HL-60 (cell line): ENCODE results near the gene CCDC146.

Experiments
- DNase-seq, 2 experiments: peaks; one replicate each; pipeline ENCODE4 v3.0.0-alpha.2; 2010 to 2020; ENCODE audit warnings: low read depth in 1 of 2, low spot score in 1 of 2
- H3K27ac ChIP-seq: fragments of 250-450 bp; sonication (Bioruptor Pico); replicated peaks from 2 replicates; pipeline ENCODE4 v1.5.1; 2020; ENCODE audit warnings: mild to moderate bottlenecking, moderate library complexity
- H3K27me3 ChIP-seq: fragments of 250-450 bp; sonication (Bioruptor Pico); 2 replicates; pipeline ENCODE4 v1.5.1; 2021; ENCODE audit warnings: mild to moderate bottlenecking, moderate library complexity; ENCODE audit not compliant: insufficient read depth, poor library complexity, severe bottlenecking
- H3K4me3 ChIP-seq: replicated peaks from 2 replicates; pipeline ENCODE4 v1.5.1; 2011; ENCODE audit warnings: mild to moderate bottlenecking, control low read depth, low read length; ENCODE audit not compliant: insufficient read depth
- GABPA ChIP-seq: IDR thresholded peaks from 2 replicates; pipeline ENCODE4 v1.6.1; 2012; ENCODE audit warnings: low read depth
- POLR2AphosphoS5 ChIP-seq: IDR thresholded peaks from 2 replicates; pipeline ENCODE4 v1.6.1; 2012; ENCODE audit warnings: low read depth
- SPI1 ChIP-seq: IDR thresholded peaks from 2 replicates; pipeline ENCODE4 v1.6.1; 2012; ENCODE audit warnings: low read depth, mild to moderate bottlenecking, borderline replicate concordance
- TF ChIP-seq, protein P1 (sequence below): IDR thresholded peaks from one replicate; pipeline ENCODE4 v1.5.1; 2011; ENCODE audit warnings: low read length, control low read depth, inconsistent platforms; ENCODE audit not compliant: insufficient read depth
- TF ChIP-seq, protein P2 (sequence below): IDR thresholded peaks from 2 replicates; pipeline ENCODE4 v1.6.1; 2012; ENCODE audit warnings: low read depth; ENCODE audit not compliant: insufficient replicate concordance

Gene CCDC146

DNA sequence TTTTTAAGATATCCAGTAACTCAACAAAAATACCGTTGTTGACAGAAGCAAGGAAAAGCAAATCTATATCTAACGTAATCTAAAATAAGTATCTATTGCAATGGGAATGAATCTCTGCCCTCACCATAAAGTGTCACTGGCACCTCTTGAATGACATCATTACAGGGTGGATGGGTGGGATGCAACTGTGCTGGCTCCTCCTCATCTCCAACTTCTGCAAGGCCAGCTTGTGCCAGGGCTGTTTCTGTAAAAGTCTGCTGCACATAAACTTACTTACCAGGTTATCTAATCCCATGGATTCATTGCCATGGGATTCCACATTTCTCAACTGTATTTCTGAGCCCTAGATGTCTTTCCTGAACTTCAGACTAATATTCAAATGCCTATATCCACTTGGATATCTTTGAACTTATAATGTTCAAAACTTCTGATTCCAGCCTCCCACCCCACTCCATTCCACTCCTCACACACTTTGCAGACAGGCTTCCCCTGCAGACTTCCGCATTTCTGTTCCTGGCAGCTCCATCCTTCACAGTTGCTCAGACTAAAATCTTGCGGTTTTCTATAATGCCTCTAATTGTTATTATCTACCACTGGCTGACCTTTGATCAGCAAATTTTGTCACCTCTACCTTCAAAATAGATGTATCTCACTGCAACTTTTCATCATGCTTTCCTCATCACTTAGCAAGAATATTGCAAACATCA is 66.5 kb downstream of the CCDC146 start:
- DNase-seq, result peak in 1 of 2 experiments; percentile 85
- Histone ChIP-seq H3K27ac (peak overlapping the region; percentile 43), H3K27me3 (no peaks in the 10 kb centered on the region), H3K4me3 (no peak overlapping the region)
- TF ChIP-seq SPI1 (peak; percentile 99), GABPA (no peak), POLR2AphosphoS5 (peak; percentile 9; the same call in 1 of the 2 replicates)
- TF ChIP-seq, protein P1, sequence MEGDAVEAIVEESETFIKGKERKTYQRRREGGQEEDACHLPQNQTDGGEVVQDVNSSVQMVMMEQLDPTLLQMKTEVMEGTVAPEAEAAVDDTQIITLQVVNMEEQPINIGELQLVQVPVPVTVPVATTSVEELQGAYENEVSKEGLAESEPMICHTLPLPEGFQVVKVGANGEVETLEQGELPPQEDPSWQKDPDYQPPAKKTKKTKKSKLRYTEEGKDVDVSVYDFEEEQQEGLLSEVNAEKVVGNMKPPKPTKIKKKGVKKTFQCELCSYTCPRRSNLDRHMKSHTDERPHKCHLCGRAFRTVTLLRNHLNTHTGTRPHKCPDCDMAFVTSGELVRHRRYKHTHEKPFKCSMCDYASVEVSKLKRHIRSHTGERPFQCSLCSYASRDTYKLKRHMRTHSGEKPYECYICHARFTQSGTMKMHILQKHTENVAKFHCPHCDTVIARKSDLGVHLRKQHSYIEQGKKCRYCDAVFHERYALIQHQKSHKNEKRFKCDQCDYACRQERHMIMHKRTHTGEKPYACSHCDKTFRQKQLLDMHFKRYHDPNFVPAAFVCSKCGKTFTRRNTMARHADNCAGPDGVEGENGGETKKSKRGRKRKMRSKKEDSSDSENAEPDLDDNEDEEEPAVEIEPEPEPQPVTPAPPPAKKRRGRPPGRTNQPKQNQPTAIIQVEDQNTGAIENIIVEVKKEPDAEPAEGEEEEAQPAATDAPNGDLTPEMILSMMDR, result no peak
- TF ChIP-seq, protein P2, sequence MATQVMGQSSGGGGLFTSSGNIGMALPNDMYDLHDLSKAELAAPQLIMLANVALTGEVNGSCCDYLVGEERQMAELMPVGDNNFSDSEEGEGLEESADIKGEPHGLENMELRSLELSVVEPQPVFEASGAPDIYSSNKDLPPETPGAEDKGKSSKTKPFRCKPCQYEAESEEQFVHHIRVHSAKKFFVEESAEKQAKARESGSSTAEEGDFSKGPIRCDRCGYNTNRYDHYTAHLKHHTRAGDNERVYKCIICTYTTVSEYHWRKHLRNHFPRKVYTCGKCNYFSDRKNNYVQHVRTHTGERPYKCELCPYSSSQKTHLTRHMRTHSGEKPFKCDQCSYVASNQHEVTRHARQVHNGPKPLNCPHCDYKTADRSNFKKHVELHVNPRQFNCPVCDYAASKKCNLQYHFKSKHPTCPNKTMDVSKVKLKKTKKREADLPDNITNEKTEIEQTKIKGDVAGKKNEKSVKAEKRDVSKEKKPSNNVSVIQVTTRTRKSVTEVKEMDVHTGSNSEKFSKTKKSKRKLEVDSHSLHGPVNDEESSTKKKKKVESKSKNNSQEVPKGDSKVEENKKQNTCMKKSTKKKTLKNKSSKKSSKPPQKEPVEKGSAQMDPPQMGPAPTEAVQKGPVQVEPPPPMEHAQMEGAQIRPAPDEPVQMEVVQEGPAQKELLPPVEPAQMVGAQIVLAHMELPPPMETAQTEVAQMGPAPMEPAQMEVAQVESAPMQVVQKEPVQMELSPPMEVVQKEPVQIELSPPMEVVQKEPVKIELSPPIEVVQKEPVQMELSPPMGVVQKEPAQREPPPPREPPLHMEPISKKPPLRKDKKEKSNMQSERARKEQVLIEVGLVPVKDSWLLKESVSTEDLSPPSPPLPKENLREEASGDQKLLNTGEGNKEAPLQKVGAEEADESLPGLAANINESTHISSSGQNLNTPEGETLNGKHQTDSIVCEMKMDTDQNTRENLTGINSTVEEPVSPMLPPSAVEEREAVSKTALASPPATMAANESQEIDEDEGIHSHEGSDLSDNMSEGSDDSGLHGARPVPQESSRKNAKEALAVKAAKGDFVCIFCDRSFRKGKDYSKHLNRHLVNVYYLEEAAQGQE, result no peak

DNA sequence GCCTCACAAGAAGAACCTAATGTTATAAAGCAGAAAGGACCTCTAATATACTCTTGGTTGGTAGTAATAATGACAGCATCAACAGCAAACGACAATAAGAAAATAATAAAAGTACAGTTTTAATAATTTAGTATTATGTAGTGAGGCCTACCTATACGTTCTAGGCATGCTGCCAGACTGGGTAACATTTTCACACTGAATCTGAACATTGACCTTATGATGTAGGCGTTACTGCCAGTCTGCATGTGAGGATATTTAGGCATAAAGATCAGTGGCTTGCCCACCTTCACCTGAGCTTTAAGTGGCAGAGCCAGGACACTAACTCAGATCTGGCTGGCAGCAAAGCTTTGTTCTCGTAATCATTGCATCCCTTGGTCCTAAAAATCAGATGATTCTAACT is 74.7 kb downstream of the CCDC146 start:
- no peak for DNase-seq
- peak overlapping the region; percentile 21 for H3K27ac ChIP-seq
- peak overlapping the region; percentile 50 for H3K4me3 ChIP-seq
- H3K27me3 ChIP-seq, result no peaks in the 10 kb centered on the region
- TF ChIP-seq GABPA, result no peak
- TF ChIP-seq, protein P1, result no peak
- no peak for TF ChIP-seq POLR2AphosphoS5
- TF ChIP-seq, protein P2, result no peak
- no peak for TF ChIP-seq SPI1

DNA sequence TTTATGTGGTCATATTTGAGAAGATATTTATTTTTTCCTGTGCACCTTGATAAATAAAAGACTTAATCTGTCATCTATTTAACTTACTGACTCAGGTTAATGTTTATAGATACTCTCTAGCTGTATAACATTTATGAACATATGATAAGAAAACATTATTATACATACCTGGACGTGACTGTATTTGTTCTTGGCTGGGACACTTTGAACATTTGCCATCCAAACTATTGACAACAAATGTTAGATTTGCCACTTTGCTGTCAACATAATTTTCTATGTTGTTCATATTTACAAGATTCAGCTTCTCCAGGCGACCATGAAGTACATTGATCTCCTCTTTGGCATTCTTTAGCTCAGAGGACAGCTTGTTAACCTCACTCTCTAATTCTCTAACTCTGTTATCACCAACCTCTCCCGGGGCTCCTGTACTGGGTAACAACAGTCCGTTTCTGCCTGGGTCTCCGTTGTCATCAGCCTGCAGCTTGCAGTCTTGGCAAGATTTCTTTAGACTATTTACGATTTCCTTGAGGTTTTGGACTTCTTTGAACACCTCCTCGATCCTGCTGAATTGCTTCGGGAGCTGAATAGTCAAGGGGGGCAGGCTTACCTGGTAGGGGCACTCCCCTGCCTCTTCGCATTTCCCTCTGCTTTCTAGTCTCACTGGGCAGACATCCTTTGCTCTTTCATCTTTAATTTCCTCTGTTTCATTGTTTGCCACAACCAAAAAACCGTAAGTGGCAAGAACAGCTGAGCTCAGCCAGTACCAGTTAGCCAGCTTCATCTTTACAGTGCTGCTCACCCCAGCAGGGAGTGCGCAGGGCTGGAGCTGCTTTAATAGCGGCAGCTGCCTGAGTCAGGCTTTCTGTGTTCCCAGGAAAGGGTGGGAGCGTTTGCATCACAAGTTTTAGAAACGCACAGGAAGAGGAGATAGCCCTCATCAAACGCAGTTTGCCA is 76.9 kb downstream of the CCDC146 start, which contains the start of gene FGL2:
Gene FGL2, minus strand, starts transcription at position 807 of the 954 bp plus-strand sequence. Its CDS starts 26 bp downstream, at position 781.
- no peak for TF ChIP-seq POLR2AphosphoS5
- no peaks in the 10 kb centered on the region for H3K27me3 ChIP-seq
- peak within 1 kb of the TSS; percentile 56 for H3K27ac ChIP-seq
- peak within 1 kb of the TSS; percentile 50 for H3K4me3 ChIP-seq
- DNase-seq, result peak in 1 of 2 experiments; percentile 43

DNA sequence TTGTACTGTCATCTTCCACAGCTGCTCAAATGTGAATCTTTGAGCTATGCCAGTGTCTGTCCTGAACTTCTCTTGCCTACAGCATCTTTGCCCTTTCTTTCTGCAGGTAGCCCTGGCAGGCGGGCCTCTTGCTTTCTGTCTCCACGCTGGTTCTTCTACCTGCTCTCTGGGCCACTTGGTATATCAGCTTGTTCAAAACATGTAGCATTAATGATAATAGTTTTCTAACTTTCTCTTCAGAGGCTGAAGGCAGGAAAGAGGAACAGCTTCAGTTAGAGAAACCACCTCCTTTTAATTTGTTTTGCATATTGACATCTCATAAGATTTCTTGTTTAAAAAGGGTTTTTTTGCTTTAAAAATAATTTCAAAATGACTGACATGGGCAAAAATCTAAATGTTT is 78.1 kb downstream of the CCDC146 start:
- peak; percentile 73 for TF ChIP-seq SPI1
- TF ChIP-seq, protein P1, result no peak
- Histone ChIP-seq H3K4me3 (no peak overlapping the region), H3K27me3 (no peaks in the 10 kb centered on the region), H3K27ac (peak overlapping the region; percentile 56)
- no peak for DNase-seq
